Ammon's horn (tissue), 1 donor: ENCODE measurements around the gene UNC5B.

ENCODE experiments used
- DNase-seq: peaks from one replicate; pipeline ENCODE4 v3.0.0-alpha.2; 2016; ENCODE audit warnings: low spot score

UNC5B gene

GRCh38 chr10:71239946-71240795 is 27.8 kb downstream of the UNC5B start:
- no peak for DNase-seq

- no peak for DNase-seq
Observed at GRCh38 chr10:71241114-71241829, 28.9 kb downstream of the UNC5B start.

GRCh38 chr10:71241830-71242621 is 29.7 kb downstream of the UNC5B start:
- peak; percentile 73 for DNase-seq

- no peak for DNase-seq
Observed at GRCh38 chr10:71242622-71243009, 30.2 kb downstream of the UNC5B start.

- no peak for DNase-seq
Observed at GRCh38 chr10:71243756-71244395, 31.5 kb downstream of the UNC5B start.

GRCh38 chr10:71244431-71245419 is 32.4 kb downstream of the UNC5B start:
- DNase-seq = no peak

GRCh38 chr10:71245420-71246325 is 33.3 kb downstream of the UNC5B start:
- no peak for DNase-seq

- no peak for DNase-seq
Observed at GRCh38 chr10:71246591-71247413, 34.4 kb downstream of the UNC5B start.

- DNase-seq = no peak
Observed at GRCh38 chr10:71247414-71247705, 35.0 kb downstream of the UNC5B start.

- no peak for DNase-seq
Observed at GRCh38 chr10:71247804-71248203, 35.4 kb downstream of the UNC5B start.

GRCh38 chr10:71248210-71248609 is 35.8 kb downstream of the UNC5B start:
- no peak for DNase-seq

GRCh38 chr10:71249996-71250395 is 37.6 kb downstream of the UNC5B start:
- DNase-seq = no peak

GRCh38 chr10:71250405-71250804 is 38.0 kb downstream of the UNC5B start:
- no peak for DNase-seq

- no peak for DNase-seq
Observed at GRCh38 chr10:71250842-71251241, 38.5 kb downstream of the UNC5B start.

GRCh38 chr10:71251319-71251718 is 38.9 kb downstream of the UNC5B start:
- DNase-seq = no peak

GRCh38 chr10:71252220-71252619 is 39.9 kb downstream of the UNC5B start:
- no peak for DNase-seq

- DNase-seq = no peak
Observed at GRCh38 chr10:71253981-71254818, 41.8 kb downstream of the UNC5B start.
